ENCODE measurements around the gene MUC5B.
"Not testable (repeated sequence)": the region's sequence is repeated elsewhere in the genome, so short reads cannot be mapped to it uniquely, and the experiment has no call there.

DNA sequence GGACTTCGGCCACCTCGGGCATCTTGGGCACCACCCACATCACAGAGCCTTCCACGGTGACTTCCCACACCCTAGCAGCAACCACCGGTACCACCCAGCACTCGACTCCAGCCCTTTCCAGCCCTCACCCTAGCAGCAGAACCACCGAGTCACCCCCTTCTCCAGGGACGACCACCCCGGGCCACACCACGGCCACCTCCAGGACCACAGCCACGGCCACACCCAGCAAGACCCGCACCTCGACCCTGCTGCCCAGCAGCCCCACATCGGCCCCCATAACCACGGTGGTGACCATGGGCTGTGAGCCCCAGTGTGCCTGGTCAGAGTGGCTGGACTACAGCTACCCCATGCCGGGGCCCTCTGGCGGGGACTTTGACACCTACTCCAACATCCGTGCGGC lies 20.7 kb downstream of the MUC5B start:
- TF ChIP-seq, protein P1, sequence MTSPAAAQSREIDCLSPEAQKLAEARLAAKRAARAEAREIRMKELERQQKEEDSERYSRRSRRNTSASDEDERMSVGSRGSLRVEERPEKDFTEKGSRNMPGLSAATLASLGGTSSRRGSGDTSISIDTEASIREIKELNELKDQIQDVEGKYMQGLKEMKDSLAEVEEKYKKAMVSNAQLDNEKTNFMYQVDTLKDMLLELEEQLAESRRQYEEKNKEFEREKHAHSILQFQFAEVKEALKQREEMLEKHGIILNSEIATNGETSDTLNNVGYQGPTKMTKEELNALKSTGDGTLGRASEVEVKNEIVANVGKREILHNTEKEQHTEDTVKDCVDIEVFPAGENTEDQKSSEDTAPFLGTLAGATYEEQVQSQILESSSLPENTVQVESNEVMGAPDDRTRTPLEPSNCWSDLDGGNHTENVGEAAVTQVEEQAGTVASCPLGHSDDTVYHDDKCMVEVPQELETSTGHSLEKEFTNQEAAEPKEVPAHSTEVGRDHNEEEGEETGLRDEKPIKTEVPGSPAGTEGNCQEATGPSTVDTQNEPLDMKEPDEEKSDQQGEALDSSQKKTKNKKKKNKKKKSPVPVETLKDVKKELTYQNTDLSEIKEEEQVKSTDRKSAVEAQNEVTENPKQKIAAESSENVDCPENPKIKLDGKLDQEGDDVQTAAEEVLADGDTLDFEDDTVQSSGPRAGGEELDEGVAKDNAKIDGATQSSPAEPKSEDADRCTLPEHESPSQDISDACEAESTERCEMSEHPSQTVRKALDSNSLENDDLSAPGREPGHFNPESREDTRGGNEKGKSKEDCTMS (CRISPR knock-in tag; conservative IDR thresholded peaks at IDR 0.05) = not testable (repeated sequence)
- TF ChIP-seq, protein P2, sequence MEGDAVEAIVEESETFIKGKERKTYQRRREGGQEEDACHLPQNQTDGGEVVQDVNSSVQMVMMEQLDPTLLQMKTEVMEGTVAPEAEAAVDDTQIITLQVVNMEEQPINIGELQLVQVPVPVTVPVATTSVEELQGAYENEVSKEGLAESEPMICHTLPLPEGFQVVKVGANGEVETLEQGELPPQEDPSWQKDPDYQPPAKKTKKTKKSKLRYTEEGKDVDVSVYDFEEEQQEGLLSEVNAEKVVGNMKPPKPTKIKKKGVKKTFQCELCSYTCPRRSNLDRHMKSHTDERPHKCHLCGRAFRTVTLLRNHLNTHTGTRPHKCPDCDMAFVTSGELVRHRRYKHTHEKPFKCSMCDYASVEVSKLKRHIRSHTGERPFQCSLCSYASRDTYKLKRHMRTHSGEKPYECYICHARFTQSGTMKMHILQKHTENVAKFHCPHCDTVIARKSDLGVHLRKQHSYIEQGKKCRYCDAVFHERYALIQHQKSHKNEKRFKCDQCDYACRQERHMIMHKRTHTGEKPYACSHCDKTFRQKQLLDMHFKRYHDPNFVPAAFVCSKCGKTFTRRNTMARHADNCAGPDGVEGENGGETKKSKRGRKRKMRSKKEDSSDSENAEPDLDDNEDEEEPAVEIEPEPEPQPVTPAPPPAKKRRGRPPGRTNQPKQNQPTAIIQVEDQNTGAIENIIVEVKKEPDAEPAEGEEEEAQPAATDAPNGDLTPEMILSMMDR (CRISPR knock-in tag; IDR thresholded peaks at IDR 0.05) = not testable (repeated sequence)
- TF ChIP-seq POLR2AphosphoS5 (IDR thresholded peaks at IDR 0.05; ENCODE audit: low read depth, low read length) = not testable (repeated sequence)
- TF ChIP-seq, protein P3, sequence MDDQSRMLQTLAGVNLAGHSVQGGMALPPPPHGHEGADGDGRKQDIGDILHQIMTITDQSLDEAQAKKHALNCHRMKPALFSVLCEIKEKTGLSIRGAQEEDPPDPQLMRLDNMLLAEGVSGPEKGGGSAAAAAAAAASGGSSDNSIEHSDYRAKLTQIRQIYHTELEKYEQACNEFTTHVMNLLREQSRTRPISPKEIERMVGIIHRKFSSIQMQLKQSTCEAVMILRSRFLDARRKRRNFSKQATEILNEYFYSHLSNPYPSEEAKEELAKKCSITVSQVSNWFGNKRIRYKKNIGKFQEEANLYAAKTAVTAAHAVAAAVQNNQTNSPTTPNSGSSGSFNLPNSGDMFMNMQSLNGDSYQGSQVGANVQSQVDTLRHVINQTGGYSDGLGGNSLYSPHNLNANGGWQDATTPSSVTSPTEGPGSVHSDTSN (CRISPR knock-in tag; IDR thresholded peaks at IDR 0.05; ENCODE audit: borderline replicate concordance) = not testable (repeated sequence)

Data from HepG2 (cell line).